NCI-H510A (cell line): Measurements from ENCODE around the gene LY6G6C.

ENCODE experiments used
- DNase-seq: peaks from one replicate; lab custom pipeline; 2025; lab: John Stamatoyannopoulos, UW

LY6G6C gene

GRCh38 chr6:31680226-31681134, 41.1 kb downstream of the LY6G6C start, which contains the start of gene LY6G5C:
Gene LY6G5C (minus strand): TSS chr6:31681067. CDS start chr6:31680373, 694 bp downstream.
- DNase-seq, result peak; percentile 88

- DNase-seq, result no peak
Measured at GRCh38 chr6:31677955-31678354, 43.6 kb downstream of the LY6G6C start.

GRCh38 chr6:31676904-31677303, 44.6 kb downstream of the LY6G6C start:
- DNase-seq, result no peak

- no peak for DNase-seq
Measured at GRCh38 chr6:31676322-31676903, 45.1 kb downstream of the LY6G6C start.

GRCh38 chr6:31669676-31670075, 51.9 kb downstream of the LY6G6C start, which contains the start of gene LY6G5B:
Gene LY6G5B (plus strand): TSS chr6:31669976. CDS start chr6:31670951, 975 bp downstream.
- DNase-seq, result no peak
